Retinal pigment epithelial cell (primary cell): Measurements from ENCODE around the gene ATP6V0A4.

Source experiments
- DNase-seq: peaks from one replicate; pipeline ENCODE4 v3.0.0-alpha.2; 2010; ENCODE audit warnings: low read depth
- H3K4me3 ChIP-seq: 2 replicates; pipeline ENCODE4 v1.5.1; 2011; ENCODE audit warnings: mild to moderate bottlenecking, low read length, control low read depth, moderate library complexity
- TF ChIP-seq, protein P1 (sequence below): conservative IDR thresholded peaks from 2 replicates; pipeline ENCODE4 v1.5.1; 2011; ENCODE audit warnings: low read depth, low read length, control low read depth, inconsistent platforms

Gene ATP6V0A4

DNA sequence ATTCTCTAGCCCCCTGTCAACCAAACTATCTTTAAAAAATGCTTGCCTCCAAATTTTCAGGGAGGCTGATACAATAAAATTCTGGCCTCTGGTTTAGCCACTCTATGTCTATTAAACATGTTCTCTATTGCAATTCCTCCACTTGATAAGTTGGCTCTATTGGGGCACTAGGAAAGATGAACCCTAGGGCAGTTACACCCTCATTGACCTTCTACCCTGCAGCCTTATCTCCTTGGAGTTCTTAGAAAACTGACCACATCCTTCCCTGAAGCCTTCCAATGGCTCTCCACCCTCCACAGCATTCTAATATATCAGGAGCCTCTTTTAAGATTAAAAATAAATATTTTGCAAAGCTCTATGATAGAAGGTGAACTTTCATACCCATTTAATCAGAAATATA, 127.4 kb downstream of the ATP6V0A4 start:
- no peak overlapping the region for H3K4me3 ChIP-seq
- DNase-seq: no peak
- TF ChIP-seq, protein P1, sequence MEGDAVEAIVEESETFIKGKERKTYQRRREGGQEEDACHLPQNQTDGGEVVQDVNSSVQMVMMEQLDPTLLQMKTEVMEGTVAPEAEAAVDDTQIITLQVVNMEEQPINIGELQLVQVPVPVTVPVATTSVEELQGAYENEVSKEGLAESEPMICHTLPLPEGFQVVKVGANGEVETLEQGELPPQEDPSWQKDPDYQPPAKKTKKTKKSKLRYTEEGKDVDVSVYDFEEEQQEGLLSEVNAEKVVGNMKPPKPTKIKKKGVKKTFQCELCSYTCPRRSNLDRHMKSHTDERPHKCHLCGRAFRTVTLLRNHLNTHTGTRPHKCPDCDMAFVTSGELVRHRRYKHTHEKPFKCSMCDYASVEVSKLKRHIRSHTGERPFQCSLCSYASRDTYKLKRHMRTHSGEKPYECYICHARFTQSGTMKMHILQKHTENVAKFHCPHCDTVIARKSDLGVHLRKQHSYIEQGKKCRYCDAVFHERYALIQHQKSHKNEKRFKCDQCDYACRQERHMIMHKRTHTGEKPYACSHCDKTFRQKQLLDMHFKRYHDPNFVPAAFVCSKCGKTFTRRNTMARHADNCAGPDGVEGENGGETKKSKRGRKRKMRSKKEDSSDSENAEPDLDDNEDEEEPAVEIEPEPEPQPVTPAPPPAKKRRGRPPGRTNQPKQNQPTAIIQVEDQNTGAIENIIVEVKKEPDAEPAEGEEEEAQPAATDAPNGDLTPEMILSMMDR: no peak

DNA sequence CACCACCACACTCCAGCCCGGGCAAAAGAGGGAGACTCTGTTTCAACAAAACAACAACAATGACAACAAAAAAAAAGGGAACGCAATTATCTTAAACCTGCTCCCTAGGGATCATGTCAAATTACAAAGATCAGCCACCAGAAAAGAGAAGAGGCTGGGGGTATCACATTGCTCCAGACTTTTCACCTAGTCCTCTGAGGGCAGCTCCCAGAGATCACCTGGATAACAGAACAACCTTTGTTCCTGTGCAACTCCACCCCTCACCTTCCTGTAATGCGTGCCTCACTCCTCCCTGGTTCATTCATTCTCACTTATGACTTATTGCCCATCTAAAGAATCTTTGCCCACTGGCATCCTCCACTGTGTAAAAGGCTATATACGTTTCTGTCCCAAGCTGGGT, 128.6 kb downstream of the ATP6V0A4 start:
- no peak for DNase-seq
- TF ChIP-seq, protein P1: no peak
- no peak overlapping the region for H3K4me3 ChIP-seq

DNA sequence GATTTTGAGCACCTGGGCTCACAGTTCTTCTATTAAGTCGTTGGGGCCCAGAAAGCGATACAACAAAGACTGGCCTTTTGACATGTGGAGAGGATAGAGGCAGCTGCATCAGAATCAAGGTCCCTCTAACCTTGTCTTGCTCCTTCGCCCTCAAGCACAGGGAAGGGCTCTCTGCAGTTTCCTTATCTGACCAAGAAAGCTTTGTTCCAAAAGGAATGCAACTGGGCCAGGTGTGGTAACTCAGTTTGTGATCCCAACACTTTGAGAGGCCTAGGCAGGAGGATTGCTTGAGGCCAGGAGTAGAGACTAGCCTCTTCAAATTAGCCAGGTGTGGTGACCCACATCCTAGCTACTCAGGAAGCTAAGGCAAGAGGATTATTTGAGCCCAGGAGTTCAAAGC, 129.1 kb downstream of the ATP6V0A4 start:
- TF ChIP-seq, protein P1: no peak
- no peak overlapping the region for H3K4me3 ChIP-seq
- no peak for DNase-seq

DNA sequence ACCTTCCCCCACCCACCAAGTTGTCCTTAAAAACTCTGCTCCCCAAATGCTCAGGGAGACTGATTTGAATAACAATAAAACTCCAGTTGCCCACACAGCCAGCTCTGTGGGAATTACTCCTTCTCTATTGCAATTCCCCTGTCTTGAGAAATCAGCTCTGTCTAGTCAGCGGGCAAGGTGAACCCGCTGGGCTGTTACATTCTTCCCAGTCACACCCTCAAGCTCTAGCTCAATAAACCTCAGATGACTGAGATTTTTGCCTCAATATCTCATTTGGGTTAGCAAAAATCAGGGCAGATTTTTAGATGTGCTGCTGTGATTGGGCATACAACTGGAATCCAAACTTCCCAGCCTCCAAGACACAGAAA, 129.8 kb downstream of the ATP6V0A4 start:
- no peak for DNase-seq
- no peak overlapping the region for H3K4me3 ChIP-seq
- TF ChIP-seq, protein P1: no peak

DNA sequence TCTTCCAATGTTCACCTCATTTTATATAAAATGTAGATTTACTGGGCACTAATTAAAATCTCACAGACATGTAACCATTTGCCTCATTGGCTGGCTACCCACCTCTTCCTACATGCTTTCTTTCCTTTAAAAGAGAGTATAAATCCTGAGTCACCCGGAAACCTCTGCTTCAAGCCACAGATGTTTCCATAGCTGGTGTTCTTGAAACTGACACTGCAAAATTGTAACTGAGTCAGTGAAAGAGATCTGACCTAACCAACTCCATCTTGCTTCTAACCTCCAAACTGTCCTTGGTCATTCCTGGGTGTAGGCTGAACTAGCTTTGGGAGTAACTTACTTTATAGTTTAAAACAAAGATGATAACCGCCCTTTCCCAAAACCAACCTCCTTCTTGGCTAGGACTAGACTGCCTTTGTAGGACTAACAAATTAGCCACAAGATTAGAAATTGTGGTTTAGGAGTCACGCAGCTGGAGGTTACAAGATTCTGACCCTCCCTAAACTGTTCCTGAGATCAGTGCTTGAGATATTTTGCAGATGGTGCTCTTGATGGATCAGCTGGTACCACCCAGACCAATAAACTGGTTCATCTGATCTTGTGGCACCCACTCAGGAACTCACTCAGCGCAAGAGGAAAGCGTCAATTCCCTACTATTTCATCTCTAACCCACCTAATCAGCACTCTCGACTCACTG, 130.3 kb downstream of the ATP6V0A4 start:
- H3K4me3 ChIP-seq: no peak overlapping the region
- no peak for DNase-seq
- TF ChIP-seq, protein P1: no peak

DNA sequence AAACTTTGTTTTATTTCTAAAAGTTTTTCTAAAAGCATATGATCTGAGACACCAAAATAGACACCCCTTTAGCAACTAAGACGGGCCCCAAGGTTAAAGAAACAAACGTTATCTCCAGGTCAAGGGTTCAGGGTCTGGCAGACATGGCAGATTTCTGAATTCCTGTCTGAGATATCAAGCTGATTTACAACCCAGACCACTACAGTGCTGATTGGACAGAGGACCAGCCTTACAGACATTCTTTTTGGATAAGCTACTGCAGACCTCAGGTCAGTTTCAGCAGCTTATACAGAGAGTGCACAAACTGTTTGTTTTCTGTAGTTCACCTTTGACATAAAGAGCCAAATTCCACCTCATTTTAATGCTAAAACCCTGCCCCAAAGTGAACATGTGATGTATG, 131.6 kb downstream of the ATP6V0A4 start:
- no peak overlapping the region for H3K4me3 ChIP-seq
- TF ChIP-seq, protein P1: no peak
- DNase-seq: peak; percentile 58

DNA sequence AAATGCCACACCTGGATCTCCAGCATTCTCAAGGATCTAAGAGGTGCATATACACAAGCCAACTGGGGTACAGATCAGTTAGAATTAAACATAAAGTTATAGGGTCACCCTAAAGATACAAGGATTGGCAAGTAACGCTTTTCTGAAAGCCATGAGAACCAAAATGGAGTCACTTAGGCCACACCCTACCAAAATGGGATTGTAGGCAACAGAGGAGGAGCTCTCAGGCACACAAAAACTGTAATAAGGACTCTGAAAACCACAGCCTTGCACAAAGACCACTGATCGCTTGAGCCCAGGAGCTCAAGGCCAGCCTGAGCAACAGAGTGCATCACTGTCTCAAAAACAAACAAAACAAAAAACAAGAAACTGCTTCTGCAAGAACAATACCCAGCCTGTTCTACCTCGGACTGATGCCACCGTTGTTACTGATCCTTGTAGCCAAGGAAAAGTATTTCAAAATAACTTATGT, 132.3 kb downstream of the ATP6V0A4 start:
- no peak overlapping the region for H3K4me3 ChIP-seq
- TF ChIP-seq, protein P1: no peak
- DNase-seq: no peak
